HEK293 (cell line): ENCODE results near the gene DNAH9.
A peak's percentile ranks its signal among the peaks of the same experiment; 100 is the strongest.

Experiments used
- CTCF ChIA-PET: fragments of 350-600 bp; formaldehyde crosslinking; extraction: SDS; loops from one replicate; lab custom pipeline; 2021; ENCODE audit warnings: antibody characterized with exemption; lab: Yijun Ruan, JAX
- POLR2A ChIA-PET: fragments of 300-600 bp; formaldehyde crosslinking; extraction: SDS; loops from one replicate; lab custom pipeline; 2020; ENCODE audit warnings: antibody characterized with exemption, inconsistent platforms; lab: Yijun Ruan, JAX
- H3K27ac ChIP-seq: fragments of 200-500 bp; sonication (Bioruptor generic); 2 replicates; pipeline ENCODE4 v1.5.1; 2014; ENCODE audit warnings: low read depth, low read length, control low read depth, inconsistent platforms; ENCODE audit errors: extremely low read depth
- H3K36me3 ChIP-seq, 2 experiments: fragments of 200-500 bp in 1 of 2; sonication (Bioruptor generic) in 1 of 2; 1 replicate in 1 of 2; 2 replicates in 1 of 2; pipeline ENCODE4 v1.5.1; 2014 to 2017; ENCODE audit warnings: inconsistent platforms in 2 of 2, low read length in 2 of 2; ENCODE audit not compliant: control insufficient read depth in 2 of 2, insufficient read depth in 1 of 2
- H3K4me1 ChIP-seq: fragments of 200-500 bp; sonication (Bioruptor generic); 2 replicates; pipeline ENCODE4 v1.5.1; 2014; ENCODE audit warnings: mild to moderate bottlenecking, low read length, inconsistent platforms; ENCODE audit not compliant: control insufficient read depth, insufficient read depth
- H3K4me3 ChIP-seq: 2 replicates; pipeline ENCODE4 v1.5.1; 2011; ENCODE audit warnings: low read depth, mild to moderate bottlenecking, control low read depth, low read length, moderate library complexity
- H3K9me3 ChIP-seq: fragments of 200-500 bp; sonication (Bioruptor generic); 2 replicates; pipeline ENCODE4 v1.5.1; 2014; ENCODE audit warnings: low read depth, low read length, inconsistent platforms; ENCODE audit not compliant: control insufficient read depth, insufficient read depth
- EGR2 ChIP-seq: fragments of 450-650 bp; formaldehyde crosslinking; IDR thresholded peaks from 2 replicates; pipeline ENCODE4 v1.5.1; 2016; ENCODE audit warnings: low read depth, missing biosample characterization, missing genetic modification characterization
- KLF7 ChIP-seq: fragments of 450-650 bp; formaldehyde crosslinking; IDR thresholded peaks from 2 replicates; pipeline ENCODE4 v1.5.1; 2016; ENCODE audit warnings: missing biosample characterization, missing genetic modification characterization, borderline replicate concordance
- SCRT1 ChIP-seq: fragments of 450-650 bp; formaldehyde crosslinking; IDR thresholded peaks from 2 replicates; pipeline ENCODE4 v1.5.1; 2016; ENCODE audit warnings: missing biosample characterization, missing genetic modification characterization, borderline replicate concordance
- ZNF2 ChIP-seq: fragments of 450-650 bp; formaldehyde crosslinking; IDR thresholded peaks from 2 replicates; pipeline ENCODE4 v1.5.1; 2016; ENCODE audit warnings: missing biosample characterization, missing genetic modification characterization
- ZNF24 ChIP-seq: fragments of 450-650 bp; formaldehyde crosslinking; IDR thresholded peaks from 2 replicates; pipeline ENCODE4 v1.5.1; 2016; ENCODE audit warnings: missing biosample characterization, missing genetic modification characterization
- ZNF311 ChIP-seq: fragments of 450-650 bp; formaldehyde crosslinking; IDR thresholded peaks from 2 replicates; pipeline ENCODE4 v1.5.1; 2017; ENCODE audit warnings: missing biosample characterization, missing genetic modification characterization, borderline replicate concordance
- ZNF792 ChIP-seq: fragments of 450-650 bp; formaldehyde crosslinking; IDR thresholded peaks from 2 replicates; pipeline ENCODE4 v1.5.1; 2016; ENCODE audit warnings: missing biosample characterization, missing genetic modification characterization
- ZNF843 ChIP-seq: fragments of 450-650 bp; formaldehyde crosslinking; IDR thresholded peaks from 2 replicates; pipeline ENCODE4 v1.5.1; 2016; ENCODE audit warnings: missing biosample characterization, missing genetic modification characterization
- TF ChIP-seq, protein P1 (sequence below): fragments of 450-650 bp; formaldehyde crosslinking; IDR thresholded peaks from 2 replicates; pipeline ENCODE4 v1.5.1; 2016; ENCODE audit warnings: missing biosample characterization, missing genetic modification characterization
- TF ChIP-seq, protein P2 (sequence below): fragments of 450-650 bp; formaldehyde crosslinking; IDR thresholded peaks from 2 replicates; pipeline ENCODE4 v1.5.1; 2017; ENCODE audit warnings: missing biosample characterization, missing genetic modification characterization
- TF ChIP-seq, protein P3 (sequence below): fragments of 450-650 bp; formaldehyde crosslinking; IDR thresholded peaks from 2 replicates; pipeline ENCODE4 v1.5.1; 2016; ENCODE audit warnings: missing biosample characterization, missing genetic modification characterization
- TF ChIP-seq, protein P4 (sequence below): fragments of 450-650 bp; formaldehyde crosslinking; IDR thresholded peaks from 2 replicates; pipeline ENCODE4 v1.5.1; 2016; ENCODE audit warnings: missing biosample characterization, missing genetic modification characterization
- TF ChIP-seq, protein P5 (sequence below): fragments of 450-650 bp; formaldehyde crosslinking; IDR thresholded peaks from 2 replicates; pipeline ENCODE4 v1.5.1; 2016; ENCODE audit warnings: missing biosample characterization, missing genetic modification characterization
- TF ChIP-seq, protein P6 (sequence below): fragments of 450-650 bp; formaldehyde crosslinking; IDR thresholded peaks from 2 replicates; pipeline ENCODE4 v1.5.1; 2016; ENCODE audit warnings: missing biosample characterization, missing genetic modification characterization
- TF ChIP-seq, protein P7 (sequence below): fragments of 450-650 bp; formaldehyde crosslinking; IDR thresholded peaks from 2 replicates; pipeline ENCODE4 v1.5.1; 2016; ENCODE audit warnings: missing biosample characterization, missing genetic modification characterization

Gene DNAH9

DNA sequence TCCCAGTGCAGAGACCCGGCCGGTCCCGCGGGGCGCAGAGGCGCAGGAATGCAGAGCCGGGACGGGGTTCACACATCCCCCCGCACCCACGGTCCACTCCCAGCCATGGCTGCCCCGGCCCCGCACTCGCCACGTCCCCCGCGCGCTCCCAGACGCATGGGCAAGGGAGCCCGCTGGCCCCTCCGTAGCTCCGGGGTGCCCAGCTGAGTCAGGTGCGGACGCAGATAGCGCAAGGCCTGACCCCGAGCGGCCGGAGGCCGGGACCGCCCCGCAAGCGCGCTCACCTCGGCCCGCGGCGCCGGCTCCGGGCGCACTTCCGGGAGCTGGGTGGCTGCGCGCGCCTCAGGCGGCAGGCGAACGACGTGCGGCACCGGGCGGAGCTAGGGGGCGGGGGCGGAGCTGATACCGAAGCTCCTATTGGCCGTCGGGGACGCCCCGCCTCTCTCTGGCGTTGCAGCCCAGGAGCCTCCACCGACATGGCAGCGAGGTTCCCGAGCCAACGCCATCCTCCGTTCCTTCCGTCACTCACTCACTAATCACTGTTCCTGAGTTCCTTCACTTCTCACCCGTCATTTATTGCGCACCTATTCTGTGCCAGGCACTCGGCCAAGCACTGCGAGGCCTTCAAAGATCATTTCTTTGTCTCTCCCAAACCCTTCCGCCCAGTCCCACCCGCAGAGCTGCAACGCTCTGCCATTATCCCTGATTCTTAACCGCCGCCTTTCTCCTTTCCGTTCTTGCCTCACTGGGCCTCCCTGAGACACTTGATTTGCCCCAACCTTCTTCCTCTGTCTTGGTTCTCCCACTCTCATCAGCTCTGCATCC lies 399.1 kb downstream of the DNAH9 start, which contains the start of gene ZNF18 (continued):
- TF ChIP-seq KLF7 (peak; percentile 54; the same call in 1 of the 2 replicates), ZNF311 (tag by site-specific recombination) (no peak), ZNF24 (tag by site-specific recombination) (peak; percentile 64; the same call in 1 of the 2 replicates)
- TF ChIP-seq, protein P1, sequence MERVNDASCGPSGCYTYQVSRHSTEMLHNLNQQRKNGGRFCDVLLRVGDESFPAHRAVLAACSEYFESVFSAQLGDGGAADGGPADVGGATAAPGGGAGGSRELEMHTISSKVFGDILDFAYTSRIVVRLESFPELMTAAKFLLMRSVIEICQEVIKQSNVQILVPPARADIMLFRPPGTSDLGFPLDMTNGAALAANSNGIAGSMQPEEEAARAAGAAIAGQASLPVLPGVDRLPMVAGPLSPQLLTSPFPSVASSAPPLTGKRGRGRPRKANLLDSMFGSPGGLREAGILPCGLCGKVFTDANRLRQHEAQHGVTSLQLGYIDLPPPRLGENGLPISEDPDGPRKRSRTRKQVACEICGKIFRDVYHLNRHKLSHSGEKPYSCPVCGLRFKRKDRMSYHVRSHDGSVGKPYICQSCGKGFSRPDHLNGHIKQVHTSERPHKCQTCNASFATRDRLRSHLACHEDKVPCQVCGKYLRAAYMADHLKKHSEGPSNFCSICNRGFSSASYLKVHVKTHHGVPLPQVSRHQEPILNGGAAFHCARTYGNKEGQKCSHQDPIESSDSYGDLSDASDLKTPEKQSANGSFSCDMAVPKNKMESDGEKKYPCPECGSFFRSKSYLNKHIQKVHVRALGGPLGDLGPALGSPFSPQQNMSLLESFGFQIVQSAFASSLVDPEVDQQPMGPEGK (tag by site-specific recombination), result peak; percentile 80; the same call in 1 of the 2 replicates

DNA sequence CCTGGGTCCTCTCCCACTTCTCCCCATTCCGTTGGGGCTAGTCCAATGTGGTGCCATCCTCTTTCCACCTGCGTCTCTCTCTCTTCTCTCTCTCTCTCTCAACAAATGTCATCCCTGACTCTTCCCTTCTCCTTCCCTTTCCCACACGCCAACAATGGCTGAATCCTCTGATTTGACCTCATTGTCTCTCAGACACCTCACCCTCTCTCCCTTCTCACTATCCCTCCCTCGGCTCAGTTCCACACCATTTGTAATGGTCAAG lies 399.6 kb downstream of the DNAH9 start:
- no peaks in the 10 kb centered on the region; the same call in 1 of the 2 replicates for H3K4me1 ChIP-seq
- ChIA-PET POLR2A (interaction anchor here (1.0 to 3.4 kb wide), 15 partner anchors 9 to 1020 kb away, joined by 3 to 70 read pairs (median 9); partner anchors contain the start of genes ELAC2 and MAP2K4), CTCF (interaction anchor here (0.6 to 2.2 kb wide), 3 partner anchors 12 to 62 kb away, joined by 4 to 9 read pairs (median 4); no protein-coding TSS in a partner anchor)
- H3K27ac ChIP-seq, result peak overlapping the region; percentile 81
- H3K4me3 ChIP-seq, result peak overlapping the region; percentile 63
- H3K9me3 ChIP-seq, result no peaks in the 10 kb centered on the region
- peaks cover 0 to 3% of the 10 kb centered on the region in 2 experiments; a peak in 1 of 3 replicates for H3K36me3 ChIP-seq
- TF ChIP-seq SCRT1 (tag by site-specific recombination) (no peak), EGR2 (tag by site-specific recombination) (no peak), ZNF843 (tag by site-specific recombination) (0 out of 2 replicates have a peak, but pooled peaks have one; percentile 3), ZNF2 (tag by site-specific recombination) (0 out of 2 replicates have a peak, but pooled peaks have one; percentile 47), ZNF792 (tag by site-specific recombination) (0 out of 2 replicates have a peak, but pooled peaks have one; percentile 1)
- TF ChIP-seq, protein P2, sequence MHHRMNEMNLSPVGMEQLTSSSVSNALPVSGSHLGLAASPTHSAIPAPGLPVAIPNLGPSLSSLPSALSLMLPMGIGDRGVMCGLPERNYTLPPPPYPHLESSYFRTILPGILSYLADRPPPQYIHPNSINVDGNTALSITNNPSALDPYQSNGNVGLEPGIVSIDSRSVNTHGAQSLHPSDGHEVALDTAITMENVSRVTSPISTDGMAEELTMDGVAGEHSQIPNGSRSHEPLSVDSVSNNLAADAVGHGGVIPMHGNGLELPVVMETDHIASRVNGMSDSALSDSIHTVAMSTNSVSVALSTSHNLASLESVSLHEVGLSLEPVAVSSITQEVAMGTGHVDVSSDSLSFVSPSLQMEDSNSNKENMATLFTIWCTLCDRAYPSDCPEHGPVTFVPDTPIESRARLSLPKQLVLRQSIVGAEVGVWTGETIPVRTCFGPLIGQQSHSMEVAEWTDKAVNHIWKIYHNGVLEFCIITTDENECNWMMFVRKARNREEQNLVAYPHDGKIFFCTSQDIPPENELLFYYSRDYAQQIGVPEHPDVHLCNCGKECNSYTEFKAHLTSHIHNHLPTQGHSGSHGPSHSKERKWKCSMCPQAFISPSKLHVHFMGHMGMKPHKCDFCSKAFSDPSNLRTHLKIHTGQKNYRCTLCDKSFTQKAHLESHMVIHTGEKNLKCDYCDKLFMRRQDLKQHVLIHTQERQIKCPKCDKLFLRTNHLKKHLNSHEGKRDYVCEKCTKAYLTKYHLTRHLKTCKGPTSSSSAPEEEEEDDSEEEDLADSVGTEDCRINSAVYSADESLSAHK (tag by site-specific recombination), result peak; percentile 43; the same call in 1 of the 2 replicates
- TF ChIP-seq, protein P3, sequence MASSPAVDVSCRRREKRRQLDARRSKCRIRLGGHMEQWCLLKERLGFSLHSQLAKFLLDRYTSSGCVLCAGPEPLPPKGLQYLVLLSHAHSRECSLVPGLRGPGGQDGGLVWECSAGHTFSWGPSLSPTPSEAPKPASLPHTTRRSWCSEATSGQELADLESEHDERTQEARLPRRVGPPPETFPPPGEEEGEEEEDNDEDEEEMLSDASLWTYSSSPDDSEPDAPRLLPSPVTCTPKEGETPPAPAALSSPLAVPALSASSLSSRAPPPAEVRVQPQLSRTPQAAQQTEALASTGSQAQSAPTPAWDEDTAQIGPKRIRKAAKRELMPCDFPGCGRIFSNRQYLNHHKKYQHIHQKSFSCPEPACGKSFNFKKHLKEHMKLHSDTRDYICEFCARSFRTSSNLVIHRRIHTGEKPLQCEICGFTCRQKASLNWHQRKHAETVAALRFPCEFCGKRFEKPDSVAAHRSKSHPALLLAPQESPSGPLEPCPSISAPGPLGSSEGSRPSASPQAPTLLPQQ (tag by site-specific recombination), result 0 out of 2 replicates have a peak, but pooled peaks have one; percentile 6
- TF ChIP-seq, protein P4, sequence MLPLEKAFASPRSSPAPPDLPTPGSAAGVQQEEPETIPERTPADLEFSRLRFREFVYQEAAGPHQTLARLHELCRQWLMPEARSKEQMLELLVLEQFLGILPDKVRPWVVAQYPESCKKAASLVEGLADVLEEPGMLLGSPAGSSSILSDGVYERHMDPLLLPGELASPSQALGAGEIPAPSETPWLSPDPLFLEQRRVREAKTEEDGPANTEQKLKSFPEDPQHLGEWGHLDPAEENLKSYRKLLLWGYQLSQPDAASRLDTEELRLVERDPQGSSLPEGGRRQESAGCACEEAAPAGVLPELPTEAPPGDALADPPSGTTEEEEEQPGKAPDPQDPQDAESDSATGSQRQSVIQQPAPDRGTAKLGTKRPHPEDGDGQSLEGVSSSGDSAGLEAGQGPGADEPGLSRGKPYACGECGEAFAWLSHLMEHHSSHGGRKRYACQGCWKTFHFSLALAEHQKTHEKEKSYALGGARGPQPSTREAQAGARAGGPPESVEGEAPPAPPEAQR (tag by site-specific recombination), result 0 out of 2 replicates have a peak, but pooled peaks have one; percentile 10
- TF ChIP-seq, protein P5, sequence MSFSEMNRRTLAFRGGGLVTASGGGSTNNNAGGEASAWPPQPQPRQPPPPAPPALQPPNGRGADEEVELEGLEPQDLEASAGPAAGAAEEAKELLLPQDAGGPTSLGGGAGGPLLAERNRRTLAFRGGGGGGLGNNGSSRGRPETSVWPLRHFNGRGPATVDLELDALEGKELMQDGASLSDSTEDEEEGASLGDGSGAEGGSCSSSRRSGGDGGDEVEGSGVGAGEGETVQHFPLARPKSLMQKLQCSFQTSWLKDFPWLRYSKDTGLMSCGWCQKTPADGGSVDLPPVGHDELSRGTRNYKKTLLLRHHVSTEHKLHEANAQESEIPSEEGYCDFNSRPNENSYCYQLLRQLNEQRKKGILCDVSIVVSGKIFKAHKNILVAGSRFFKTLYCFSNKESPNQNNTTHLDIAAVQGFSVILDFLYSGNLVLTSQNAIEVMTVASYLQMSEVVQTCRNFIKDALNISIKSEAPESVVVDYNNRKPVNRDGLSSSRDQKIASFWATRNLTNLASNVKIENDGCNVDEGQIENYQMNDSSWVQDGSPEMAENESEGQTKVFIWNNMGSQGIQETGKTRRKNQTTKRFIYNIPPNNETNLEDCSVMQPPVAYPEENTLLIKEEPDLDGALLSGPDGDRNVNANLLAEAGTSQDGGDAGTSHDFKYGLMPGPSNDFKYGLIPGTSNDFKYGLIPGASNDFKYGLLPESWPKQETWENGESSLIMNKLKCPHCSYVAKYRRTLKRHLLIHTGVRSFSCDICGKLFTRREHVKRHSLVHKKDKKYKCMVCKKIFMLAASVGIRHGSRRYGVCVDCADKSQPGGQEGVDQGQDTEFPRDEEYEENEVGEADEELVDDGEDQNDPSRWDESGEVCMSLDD (tag by site-specific recombination), result 0 out of 2 replicates have a peak, but pooled peaks have one; percentile 1
- TF ChIP-seq, protein P6, sequence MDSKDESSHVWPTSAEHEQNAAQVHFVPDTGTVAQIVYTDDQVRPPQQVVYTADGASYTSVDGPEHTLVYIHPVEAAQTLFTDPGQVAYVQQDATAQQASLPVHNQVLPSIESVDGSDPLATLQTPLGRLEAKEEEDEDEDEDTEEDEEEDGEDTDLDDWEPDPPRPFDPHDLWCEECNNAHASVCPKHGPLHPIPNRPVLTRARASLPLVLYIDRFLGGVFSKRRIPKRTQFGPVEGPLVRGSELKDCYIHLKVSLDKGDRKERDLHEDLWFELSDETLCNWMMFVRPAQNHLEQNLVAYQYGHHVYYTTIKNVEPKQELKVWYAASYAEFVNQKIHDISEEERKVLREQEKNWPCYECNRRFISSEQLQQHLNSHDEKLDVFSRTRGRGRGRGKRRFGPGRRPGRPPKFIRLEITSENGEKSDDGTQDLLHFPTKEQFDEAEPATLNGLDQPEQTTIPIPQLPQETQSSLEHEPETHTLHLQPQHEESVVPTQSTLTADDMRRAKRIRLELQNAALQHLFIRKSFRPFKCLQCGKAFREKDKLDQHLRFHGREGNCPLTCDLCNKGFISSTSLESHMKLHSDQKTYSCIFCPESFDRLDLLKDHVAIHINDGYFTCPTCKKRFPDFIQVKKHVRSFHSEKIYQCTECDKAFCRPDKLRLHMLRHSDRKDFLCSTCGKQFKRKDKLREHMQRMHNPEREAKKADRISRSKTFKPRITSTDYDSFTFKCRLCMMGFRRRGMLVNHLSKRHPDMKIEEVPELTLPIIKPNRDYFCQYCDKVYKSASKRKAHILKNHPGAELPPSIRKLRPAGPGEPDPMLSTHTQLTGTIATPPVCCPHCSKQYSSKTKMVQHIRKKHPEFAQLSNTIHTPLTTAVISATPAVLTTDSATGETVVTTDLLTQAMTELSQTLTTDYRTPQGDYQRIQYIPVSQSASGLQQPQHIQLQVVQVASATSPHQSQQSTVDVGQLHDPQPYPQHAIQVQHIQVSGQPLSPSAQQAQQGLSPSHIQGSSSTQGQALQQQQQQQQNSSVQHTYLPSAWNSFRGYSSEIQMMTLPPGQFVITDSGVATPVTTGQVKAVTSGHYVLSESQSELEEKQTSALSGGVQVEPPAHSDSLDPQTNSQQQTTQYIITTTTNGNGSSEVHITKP (tag by site-specific recombination), result peak; percentile 64; the same call in 1 of the 2 replicates
- TF ChIP-seq, protein P7, sequence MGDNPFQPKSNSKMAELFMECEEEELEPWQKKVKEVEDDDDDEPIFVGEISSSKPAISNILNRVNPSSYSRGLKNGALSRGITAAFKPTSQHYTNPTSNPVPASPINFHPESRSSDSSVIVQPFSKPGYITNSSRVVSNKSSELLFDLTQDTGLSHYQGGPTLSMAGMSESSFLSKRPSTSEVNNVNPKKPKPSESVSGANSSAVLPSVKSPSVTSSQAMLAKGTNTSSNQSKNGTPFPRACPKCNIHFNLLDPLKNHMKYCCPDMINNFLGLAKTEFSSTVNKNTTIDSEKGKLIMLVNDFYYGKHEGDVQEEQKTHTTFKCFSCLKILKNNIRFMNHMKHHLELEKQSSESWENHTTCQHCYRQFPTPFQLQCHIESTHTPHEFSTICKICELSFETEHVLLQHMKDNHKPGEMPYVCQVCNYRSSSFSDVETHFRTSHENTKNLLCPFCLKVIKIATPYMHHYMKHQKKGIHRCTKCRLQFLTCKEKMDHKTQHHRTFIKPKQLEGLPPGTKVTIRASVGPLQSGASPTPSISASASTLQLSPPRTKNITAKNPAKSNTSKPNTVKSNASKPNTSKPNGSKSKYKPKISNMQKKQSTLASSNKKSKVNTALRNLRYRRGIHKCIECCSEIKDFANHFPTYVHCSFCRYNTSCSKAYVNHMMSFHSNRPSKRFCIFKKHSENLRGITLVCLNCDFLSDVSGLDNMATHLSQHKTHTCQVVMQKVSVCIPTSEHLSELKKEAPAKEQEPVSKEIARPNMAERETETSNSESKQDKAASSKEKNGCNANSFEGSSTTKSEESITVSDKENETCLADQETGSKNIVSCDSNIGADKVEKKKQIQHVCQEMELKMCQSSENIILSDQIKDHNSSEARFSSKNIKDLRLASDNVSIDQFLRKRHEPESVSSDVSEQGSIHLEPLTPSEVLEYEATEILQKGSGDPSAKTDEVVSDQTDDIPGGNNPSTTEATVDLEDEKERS (tag by site-specific recombination), result peak; percentile 3; the same call in 1 of the 2 replicates
